C4-2B (cell line): Measurements from ENCODE around the gene LRP6.

ENCODE experiments used
- ZFX ChIP-seq: fragments of 450-650 bp; IDR thresholded peaks from 2 replicates; pipeline ENCODE4 v1.6.1; 2017
- TF ChIP-seq, protein P1 (sequence below): fragments of 450-650 bp; conservative IDR thresholded peaks from 2 replicates; pipeline ENCODE4 v1.5.1; 2017; ENCODE audit warnings: mild to moderate bottlenecking

DNA sequence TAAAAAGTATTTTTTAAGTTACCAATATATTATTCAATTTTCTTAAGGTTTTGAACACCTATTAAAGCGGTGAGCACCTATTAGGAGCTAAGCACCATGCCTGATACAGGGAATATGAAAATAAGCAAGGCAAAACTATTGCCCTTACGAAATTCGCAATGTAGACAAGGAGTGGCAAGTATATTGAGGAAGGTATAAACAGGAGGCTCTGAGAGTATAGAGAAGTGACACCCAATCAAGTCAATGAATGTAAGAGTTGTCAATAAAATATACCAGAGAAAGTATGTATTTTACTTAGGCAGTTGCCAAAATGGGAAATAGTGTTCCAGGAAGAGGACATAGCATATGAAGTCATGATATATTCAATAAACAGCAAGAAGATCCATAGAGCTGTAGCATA lies 57.2 kb downstream of the LRP6 start:
- TF ChIP-seq, protein P1, sequence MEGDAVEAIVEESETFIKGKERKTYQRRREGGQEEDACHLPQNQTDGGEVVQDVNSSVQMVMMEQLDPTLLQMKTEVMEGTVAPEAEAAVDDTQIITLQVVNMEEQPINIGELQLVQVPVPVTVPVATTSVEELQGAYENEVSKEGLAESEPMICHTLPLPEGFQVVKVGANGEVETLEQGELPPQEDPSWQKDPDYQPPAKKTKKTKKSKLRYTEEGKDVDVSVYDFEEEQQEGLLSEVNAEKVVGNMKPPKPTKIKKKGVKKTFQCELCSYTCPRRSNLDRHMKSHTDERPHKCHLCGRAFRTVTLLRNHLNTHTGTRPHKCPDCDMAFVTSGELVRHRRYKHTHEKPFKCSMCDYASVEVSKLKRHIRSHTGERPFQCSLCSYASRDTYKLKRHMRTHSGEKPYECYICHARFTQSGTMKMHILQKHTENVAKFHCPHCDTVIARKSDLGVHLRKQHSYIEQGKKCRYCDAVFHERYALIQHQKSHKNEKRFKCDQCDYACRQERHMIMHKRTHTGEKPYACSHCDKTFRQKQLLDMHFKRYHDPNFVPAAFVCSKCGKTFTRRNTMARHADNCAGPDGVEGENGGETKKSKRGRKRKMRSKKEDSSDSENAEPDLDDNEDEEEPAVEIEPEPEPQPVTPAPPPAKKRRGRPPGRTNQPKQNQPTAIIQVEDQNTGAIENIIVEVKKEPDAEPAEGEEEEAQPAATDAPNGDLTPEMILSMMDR, result no peak
- TF ChIP-seq ZFX, result no peak
